Transverse colon (tissue), 4 donors: ENCODE measurements around the gene RTN4RL1. TPM values are rescaled to one million over a fixed set of nuclear protein-coding genes. Genes with fewer than 3 reads are reported as not detected.

Experiments
- DNase-seq: peaks from one replicate; pipeline ENCODE4 v3.0.0-alpha.2; 2019
- H3K27ac ChIP-seq, 4 donors: fragments of 200-600 bp; sonication (generic); 2 replicates each; pipeline ENCODE4 v1.5.1; 2016 to 2018; ENCODE audit warnings: inconsistent platforms in 4 of 4
- H3K27me3 ChIP-seq: fragments of 200-600 bp; sonication (generic); 2 replicates; pipeline ENCODE4 v1.5.1; 2017; ENCODE audit warnings: inconsistent platforms
- H3K36me3 ChIP-seq, 4 donors: fragments of 200-600 bp; sonication (generic); 2 replicates each; pipeline ENCODE4 v1.5.1; 2017 to 2019; ENCODE audit warnings: inconsistent platforms in 4 of 4
- H3K4me1 ChIP-seq, 4 donors: fragments of 200-600 bp; sonication (generic); 2 replicates each; pipeline ENCODE4 v1.5.1; 2017 to 2020; ENCODE audit warnings: inconsistent platforms in 4 of 4
- H3K4me3 ChIP-seq, 4 donors: fragments of 200-600 bp; sonication (generic); 1 replicate in 1 of 4; 2 replicates in 3 of 4; pipeline versions ENCODE4 v1.5.1 to v1.6.1; 2017 to 2019; ENCODE audit warnings: inconsistent platforms in 4 of 4
- H3K9me3 ChIP-seq, 2 donors: fragments of 200-600 bp; sonication (generic); 2 replicates each; pipeline ENCODE4 v1.5.1; 2017 to 2019; ENCODE audit warnings: inconsistent platforms in 2 of 2
- CTCF ChIP-seq, 5 experiments: fragments of 200-600 bp in 3 of 5; fragments of 450-650 bp in 2 of 5; sonication (generic) in 3 of 5; IDR thresholded peaks; 1 replicate in 2 of 5; 2 replicates in 3 of 5; pipeline ENCODE4 v1.5.1; 2016 to 2017; ENCODE audit warnings: antibody characterized with exemption in 5 of 5, inconsistent platforms in 3 of 5, mild to moderate bottlenecking in 2 of 5, moderate library complexity in 1 of 5
- EP300 ChIP-seq: sonication (generic); formaldehyde crosslinking; IDR thresholded peaks from one replicate; pipeline ENCODE4 v1.6.1; 2017; ENCODE audit warnings: antibody characterized with exemption, low read depth
- POLR2A ChIP-seq: fragments of 450-650 bp; IDR thresholded peaks from one replicate; pipeline ENCODE4 v1.6.1; 2016; ENCODE audit warnings: antibody characterized with exemption, mild to moderate bottlenecking, moderate library complexity
- POLR2AphosphoS5 ChIP-seq, 3 donors: sonication (generic); formaldehyde crosslinking; IDR thresholded peaks; one replicate each; pipeline ENCODE4 v1.6.1; 2016; ENCODE audit warnings: antibody characterized with exemption in 3 of 3
- WGBS, 2 donors: methylation state at CpG; one replicate each; pipeline ENCODE4 v1.1.5; 2018; ENCODE audit warnings: low coverage in 1 of 2; 5-methylcytosine and 5-hydroxymethylcytosine counted together
- in situ Hi-C, 4 donors: fragments of 200-750 bp; cut with MboI; loops; one replicate each; pipeline versions ENCODE4 v1.15.0 to v1.15.1; 2017; ENCODE audit warnings: low sequenced_read_pairs in 3 of 4, low pct_ligation_motif_present in 1 of 4, low pct_unique_long_range_greater_than_20kb in 1 of 4
- intact Hi-C: fragments of 100-400 bp; cut with DNase I; formaldehyde crosslinking; loops from one replicate; pipeline ENCODE4 v1.15.1; 2023; ENCODE audit warnings: low total_unique reads
- total RNA-seq, 4 donors: library from RNA; depleted of rRNA; stranded (reverse); fragments of >200 nt; gene quantifications; one replicate each; pipeline ENCODE4 v1.1.0, GENCODE V29; 2016

The RTN4RL1 gene
- total RNA-seq, 4 donors from 2014 or later, result 0.27 to 0.60 (median 0.48) TPM; not detected in 1

GRCh38 chr17:1937461-1937860 is 87.7 kb downstream of the RTN4RL1 start:
- WGBS, 2 donors, result 83 to 95% methylated on average over 1 to 15 of the region's 25 CpGs
- Histone ChIP-seq H3K9me3 (no peaks in the 10 kb centered on the region), H3K36me3 (no peaks in the 10 kb centered on the region), H3K27ac (no peak overlapping the region), H3K4me3 (no peak overlapping the region), H3K27me3 (peaks cover 3% of the 10 kb centered on the region), H3K4me1 (peaks cover 0 to 3% (median 2%) of the 10 kb centered on the region in 4 donors)
- TF ChIP-seq POLR2A (no peak), EP300 (no peak), POLR2AphosphoS5 (IDR thresholded peaks at IDR 0.05) (no peak), CTCF (IDR thresholded peaks at IDR 0.05) (no peak)
- intact Hi-C loops (no loop called here), in situ Hi-C loops (no loop called here)
- DNase-seq, result no peak

GRCh38 chr17:1936766-1937165 is 88.4 kb downstream of the RTN4RL1 start:
- Histone ChIP-seq H3K36me3 (no peaks in the 10 kb centered on the region), H3K27ac (no peak overlapping the region), H3K4me3 (no peak overlapping the region), H3K9me3 (no peaks in the 10 kb centered on the region), H3K4me1 (peaks cover 0 to 10% (median 7%) of the 10 kb centered on the region in 4 donors), H3K27me3 (peaks cover 9% of the 10 kb centered on the region)
- TF ChIP-seq POLR2AphosphoS5 (IDR thresholded peaks at IDR 0.05) (no peak), CTCF (IDR thresholded peaks at IDR 0.05) (no peak), EP300 (no peak)
- intact Hi-C loops (no loop called here), in situ Hi-C loops (no loop called here)
- no peak for DNase-seq
- 86% methylated on average over 28 of the region's 28 CpGs; no CpG with 5 or more reads in 1 of the 2 donors for whole genome bisulfite sequencing, 2 donors

GRCh38 chr17:1934901-1935300 is 90.2 kb downstream of the RTN4RL1 start:
- 92 to 100% methylated on average over 2 to 17 of the region's 17 CpGs for WGBS, 2 donors
- Histone ChIP-seq H3K4me3 (no peak overlapping the region), H3K36me3 (no peaks in the 10 kb centered on the region), H3K4me1 (peaks cover 0 to 10% (median 8%) of the 10 kb centered on the region in 4 donors), H3K27me3 (peaks cover 16% of the 10 kb centered on the region), H3K27ac (no peak overlapping the region), H3K9me3 (no peaks in the 10 kb centered on the region)
- in situ Hi-C loops, result no loop called here
- intact Hi-C loops, result no loop called here
- DNase-seq, result no peak
- TF ChIP-seq CTCF (IDR thresholded peaks at IDR 0.05), result no peak
- TF ChIP-seq POLR2AphosphoS5 (IDR thresholded peaks at IDR 0.05), result no peak
- TF ChIP-seq POLR2A, result no peak
- TF ChIP-seq EP300, result no peak

GRCh38 chr17:1933875-1934715 is 91.0 kb downstream of the RTN4RL1 start:
- no peak overlapping the region for H3K27ac ChIP-seq
- intact Hi-C loops (no loop called here), in situ Hi-C loops (no loop called here)
- peaks cover 16% of the 10 kb centered on the region for H3K27me3 ChIP-seq
- no peak for DNase-seq
- 87 to 90% methylated on average over 7 to 27 of the region's 27 CpGs for WGBS, 2 donors
- H3K4me3 ChIP-seq, result no peak overlapping the region
- no peak for TF ChIP-seq EP300
- TF ChIP-seq POLR2AphosphoS5 (IDR thresholded peaks at IDR 0.05), result no peak
- no peak for TF ChIP-seq POLR2A
- TF ChIP-seq CTCF (IDR thresholded peaks at IDR 0.05), result no peak
- H3K9me3 ChIP-seq, result no peaks in the 10 kb centered on the region
- H3K4me1 ChIP-seq, result peaks cover 0 to 10% (median 8%) of the 10 kb centered on the region in 4 donors
- no peaks in the 10 kb centered on the region for H3K36me3 ChIP-seq
